OCI-LY7 (cell line): ENCODE measurements around the gene KRTAP27-1. TPM values are rescaled to one million over a fixed set of nuclear protein-coding genes. Genes with fewer than 3 reads are reported as not detected.

Source experiments
- BruUV-seq: library from RNA; stranded (reverse); fragments of 400-500 nt; replicated peaks from 2 replicates; lab custom pipeline; 2021; lab: Mats Ljungman, UMichigan
- CTCF ChIA-PET: fragments of 300-600 bp; sonication (Branson Sonifier 250); formaldehyde crosslinking; loops from one replicate; lab custom pipeline; 2022; ENCODE audit warnings: antibody characterized with exemption; ENCODE audit not compliant: unreplicated experiment; lab: Charles Lee
- POLR2A ChIA-PET: fragments of 300-600 bp; sonication (Branson Sonifier 250); formaldehyde crosslinking; loops from one replicate; lab custom pipeline; 2022; ENCODE audit warnings: antibody characterized with exemption; lab: Charles Lee
- DNase-seq: peaks from one replicate; pipeline ENCODE4 v3.0.0-alpha.2; 2015; ENCODE audit warnings: low spot score
- H2AFZ ChIP-seq: fragments of 200-600 bp; sonication (generic), shearing (Covaris generic); 2 replicates; pipeline ENCODE4 v1.6.1; 2014; ENCODE audit warnings: mild to moderate bottlenecking, antibody characterized with exemption, low read length, moderate library complexity
- H3K27ac ChIP-seq: fragments of 200-600 bp; sonication (generic); 2 replicates; pipeline ENCODE4 v1.5.1; 2014; ENCODE audit warnings: mixed run types, low read depth, mild to moderate bottlenecking, moderate library complexity, low read length, inconsistent platforms; ENCODE audit not compliant: poor library complexity, severe bottlenecking
- H3K36me3 ChIP-seq: fragments of 200-600 bp; sonication (generic); 2 replicates; pipeline ENCODE4 v1.6.1; 2014; ENCODE audit warnings: mild to moderate bottlenecking, antibody characterized with exemption, low read length, moderate library complexity, mixed read lengths; ENCODE audit not compliant: insufficient read depth
- H3K4me1 ChIP-seq: fragments of 200-600 bp; sonication (generic); 2 replicates; pipeline ENCODE4 v1.5.1; 2014; ENCODE audit warnings: mild to moderate bottlenecking, low read length; ENCODE audit not compliant: insufficient read depth, poor library complexity, severe bottlenecking
- H3K4me2 ChIP-seq: fragments of 200-600 bp; sonication (generic); 2 replicates; pipeline ENCODE4 v1.6.1; 2014; ENCODE audit warnings: mild to moderate bottlenecking, low read length
- H3K4me3 ChIP-seq: fragments of 200-600 bp; sonication (generic); 2 replicates; pipeline ENCODE4 v1.5.1; 2014; ENCODE audit warnings: mild to moderate bottlenecking, low read depth, low read length; ENCODE audit not compliant: poor library complexity, severe bottlenecking
- H3K79me2 ChIP-seq: fragments of 200-600 bp; sonication (generic); 2 replicates; pipeline ENCODE4 v1.6.1; 2016; ENCODE audit warnings: low read depth, mild to moderate bottlenecking, low read length, moderate library complexity, mixed read lengths; ENCODE audit not compliant: insufficient read depth
- H3K9me2 ChIP-seq: fragments of 200-600 bp; sonication (generic); 2 replicates; pipeline ENCODE4 v1.6.1; 2016; ENCODE audit warnings: mild to moderate bottlenecking, low read length, mixed read lengths; ENCODE audit not compliant: insufficient read depth
- H3K9me3 ChIP-seq: fragments of 200-600 bp; sonication (generic); 2 replicates; pipeline ENCODE4 v1.6.1; 2014; ENCODE audit warnings: mild to moderate bottlenecking, mixed run types, low read length, mixed read lengths
- H4K20me1 ChIP-seq: fragments of 200-600 bp; sonication (generic); 2 replicates; pipeline ENCODE4 v1.6.1; 2014; ENCODE audit warnings: mild to moderate bottlenecking, antibody characterized with exemption, low read length, moderate library complexity, mixed read lengths; ENCODE audit not compliant: insufficient read depth
- EZH2phosphoT487 ChIP-seq: fragments of 200-600 bp; sonication (generic); IDR thresholded peaks from 2 replicates; pipeline ENCODE4 v1.6.1; 2018; ENCODE audit warnings: low read depth, borderline replicate concordance, mild to moderate bottlenecking, mixed run types, antibody characterized with exemption, low read length, moderate library complexity, mixed read lengths
- intact Hi-C: fragments of 100-400 bp; cut with micrococcal nuclease; formaldehyde crosslinking; loops from one replicate; pipeline ENCODE4 v1.10.0; 2022; ENCODE audit not compliant: unreplicated experiment
- total RNA-seq, 2 experiments: library from RNA; depleted of rRNA in 1 of 2; stranded (reverse); fragments of >200 nt in 1 of 2; shearing (Covaris generic) in 1 of 2; gene quantifications; 2 replicates each; pipeline ENCODE4 v1.2.3, GENCODE V29; 2014 to 2022
- TF ChIP-seq, protein P1 (sequence below): fragments of 200-600 bp; sonication (generic); conservative IDR thresholded peaks from 2 replicates; pipeline ENCODE4 v1.5.1; 2014; ENCODE audit warnings: mild to moderate bottlenecking, antibody characterized with exemption, low read length, moderate library complexity, mixed read lengths

The KRTAP27-1 gene
- total RNA-seq, 2 experiments from 2014 or later, result not detected

DNA sequence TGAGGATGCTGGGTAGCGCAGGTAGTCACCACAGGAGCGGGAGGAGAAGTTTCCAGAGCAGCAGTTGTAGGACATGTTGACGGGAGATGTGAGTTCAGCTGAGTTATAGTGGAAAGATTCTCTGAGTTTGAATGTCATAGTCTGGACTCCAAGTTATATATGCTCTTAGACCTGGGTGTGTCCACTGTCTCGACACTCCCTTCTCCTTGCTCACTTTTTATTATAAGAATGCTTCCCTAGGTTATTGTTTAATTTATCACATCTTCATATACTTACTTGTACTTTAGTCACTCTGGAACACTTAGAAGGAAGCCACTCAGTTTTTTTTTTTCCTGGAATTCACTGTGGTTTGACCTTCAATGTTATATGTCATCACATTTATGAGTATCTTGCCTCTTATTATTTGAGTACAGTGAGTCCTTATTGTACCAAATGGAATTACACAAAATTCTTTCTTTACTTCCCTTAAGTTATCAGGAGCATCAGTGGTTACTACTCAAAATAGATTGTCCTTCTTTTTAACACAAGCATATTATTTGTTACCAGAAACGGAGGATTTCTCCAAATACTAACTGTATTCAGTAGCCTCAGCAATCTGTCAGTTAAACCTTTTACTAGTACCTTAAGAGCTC is 34.8 kb upstream of the KRTAP27-1 start, which contains the start of gene KRTAP13-2:
KRTAP13-2 (minus strand) TSS at position 133 of the 632 bp plus-strand sequence; CDS start at position 75, 58 bp downstream.
- Histone ChIP-seq H3K36me3 (no peaks in the 10 kb centered on the region), H3K79me2 (no peaks in the 10 kb centered on the region), H3K27ac (no peak within 1 kb of the TSS), H2AFZ (no peak within 1 kb of the TSS), H4K20me1 (no peaks in the 10 kb centered on the region), H3K4me2 (no peak within 1 kb of the TSS), H3K4me3 (no peak within 1 kb of the TSS), H3K4me1 (no peaks in the 10 kb centered on the region), H3K9me3 (no peaks in the 10 kb centered on the region), H3K9me2 (no peaks in the 10 kb centered on the region)
- TF ChIP-seq EZH2phosphoT487, result no peak
- TF ChIP-seq, protein P1, sequence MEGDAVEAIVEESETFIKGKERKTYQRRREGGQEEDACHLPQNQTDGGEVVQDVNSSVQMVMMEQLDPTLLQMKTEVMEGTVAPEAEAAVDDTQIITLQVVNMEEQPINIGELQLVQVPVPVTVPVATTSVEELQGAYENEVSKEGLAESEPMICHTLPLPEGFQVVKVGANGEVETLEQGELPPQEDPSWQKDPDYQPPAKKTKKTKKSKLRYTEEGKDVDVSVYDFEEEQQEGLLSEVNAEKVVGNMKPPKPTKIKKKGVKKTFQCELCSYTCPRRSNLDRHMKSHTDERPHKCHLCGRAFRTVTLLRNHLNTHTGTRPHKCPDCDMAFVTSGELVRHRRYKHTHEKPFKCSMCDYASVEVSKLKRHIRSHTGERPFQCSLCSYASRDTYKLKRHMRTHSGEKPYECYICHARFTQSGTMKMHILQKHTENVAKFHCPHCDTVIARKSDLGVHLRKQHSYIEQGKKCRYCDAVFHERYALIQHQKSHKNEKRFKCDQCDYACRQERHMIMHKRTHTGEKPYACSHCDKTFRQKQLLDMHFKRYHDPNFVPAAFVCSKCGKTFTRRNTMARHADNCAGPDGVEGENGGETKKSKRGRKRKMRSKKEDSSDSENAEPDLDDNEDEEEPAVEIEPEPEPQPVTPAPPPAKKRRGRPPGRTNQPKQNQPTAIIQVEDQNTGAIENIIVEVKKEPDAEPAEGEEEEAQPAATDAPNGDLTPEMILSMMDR, result no peak
- BruUV-seq, result no TSS peak
- ChIA-PET CTCF (no interaction called here), POLR2A (interaction anchor here (1.0 to 1.1 kb wide), 2 partner anchors 15 to 197 kb away, joined by 3 to 5 read pairs; no protein-coding TSS in a partner anchor)
- no peak for DNase-seq
- intact Hi-C loops, result no loop called here

DNA sequence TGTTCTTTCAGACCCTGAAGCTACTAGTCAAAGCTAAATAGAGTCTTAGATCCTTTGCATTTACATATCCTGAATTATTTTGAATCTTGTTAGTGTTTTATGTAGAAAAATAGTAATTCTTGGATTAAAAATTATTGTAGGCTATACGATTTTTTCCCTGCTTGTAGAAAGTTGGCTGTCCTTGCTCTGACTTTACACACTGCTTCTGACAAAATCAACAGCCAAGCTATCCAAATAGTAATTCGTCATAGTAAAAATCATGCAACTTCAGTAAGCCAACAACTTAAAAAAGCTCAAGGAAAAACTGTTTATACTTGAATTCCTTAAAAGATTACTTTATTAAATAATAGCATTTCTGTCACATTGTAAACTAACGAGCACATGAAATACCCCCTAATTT is 18.4 kb upstream of the KRTAP27-1 start:
- Histone ChIP-seq H4K20me1 (no peaks in the 10 kb centered on the region), H3K4me3 (no peak overlapping the region), H3K9me2 (no peaks in the 10 kb centered on the region), H3K4me2 (no peak overlapping the region), H3K4me1 (no peaks in the 10 kb centered on the region), H3K79me2 (no peaks in the 10 kb centered on the region), H3K9me3 (no peaks in the 10 kb centered on the region), H3K27ac (no peak overlapping the region), H2AFZ (no peak overlapping the region), H3K36me3 (no peaks in the 10 kb centered on the region)
- POLR2A ChIA-PET, result interaction anchor here (0.7 kb wide), 1 partner anchor 10 kb away, joined by 3 read pairs; no protein-coding TSS in a partner anchor
- BruUV-seq, result no TSS peak
- CTCF ChIA-PET, result no interaction called here
- no peak for DNase-seq
- intact Hi-C loops, result no loop called here
- TF ChIP-seq, protein P1, result no peak

DNA sequence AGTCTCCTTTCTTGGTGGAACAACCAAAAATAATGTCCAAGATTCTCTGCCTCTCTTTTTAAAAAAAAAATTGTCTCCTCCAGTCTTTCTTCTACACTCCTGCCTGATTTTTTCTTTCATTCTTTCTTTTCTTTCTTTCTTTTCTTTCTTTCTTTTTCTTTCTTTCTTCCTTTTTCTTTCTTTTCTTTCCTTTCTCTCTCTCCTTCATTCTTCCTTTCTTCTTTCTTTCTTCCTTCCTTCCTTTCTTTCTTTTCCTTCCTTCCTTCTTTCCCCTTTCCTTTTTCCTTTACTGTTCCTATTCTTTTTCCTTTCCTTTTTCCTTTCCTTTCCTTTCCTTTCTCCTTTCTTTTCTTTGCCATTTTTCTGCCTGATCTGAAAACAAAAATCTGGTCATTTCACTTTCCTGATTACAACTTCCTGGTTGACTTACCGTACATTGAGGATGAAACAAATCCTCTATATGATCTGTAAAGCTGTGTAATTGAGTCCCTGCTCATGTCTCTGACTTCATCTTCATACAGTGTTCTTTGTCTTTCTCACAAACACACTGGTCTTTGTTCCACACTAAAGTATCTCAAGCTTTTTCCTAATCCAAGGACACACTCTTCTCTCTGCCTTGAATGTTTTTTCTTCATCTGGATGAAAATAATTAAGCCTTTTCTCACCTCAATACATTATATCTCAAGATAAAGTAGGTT is 17.0 kb upstream of the KRTAP27-1 start:
- POLR2A ChIA-PET, result no interaction called here
- CTCF ChIA-PET, result no interaction called here
- no peaks in the 10 kb centered on the region for H3K36me3 ChIP-seq
- H2AFZ ChIP-seq, result no peak overlapping the region
- no peaks in the 10 kb centered on the region for H3K9me3 ChIP-seq
- H3K79me2 ChIP-seq, result no peaks in the 10 kb centered on the region
- TF ChIP-seq EZH2phosphoT487, result no peak
- TF ChIP-seq, protein P1, result no peak
- no peaks in the 10 kb centered on the region for H3K4me1 ChIP-seq
- H3K27ac ChIP-seq, result no peak overlapping the region
- H4K20me1 ChIP-seq, result no peaks in the 10 kb centered on the region
- no peak for DNase-seq
- no peak overlapping the region for H3K4me3 ChIP-seq
- no TSS peak for BruUV-seq
- no peak overlapping the region for H3K4me2 ChIP-seq
- H3K9me2 ChIP-seq, result no peaks in the 10 kb centered on the region
- intact Hi-C loops, result no loop called here
